Glomerular visceral epithelial cell (primary cell): Measurements from ENCODE around the gene SUPT3H.

Experiments used
- DNase-seq: peaks from one replicate; pipeline ENCODE4 v3.0.0-alpha.2; 2016; ENCODE audit errors: extremely low spot score

Gene SUPT3H

DNA sequence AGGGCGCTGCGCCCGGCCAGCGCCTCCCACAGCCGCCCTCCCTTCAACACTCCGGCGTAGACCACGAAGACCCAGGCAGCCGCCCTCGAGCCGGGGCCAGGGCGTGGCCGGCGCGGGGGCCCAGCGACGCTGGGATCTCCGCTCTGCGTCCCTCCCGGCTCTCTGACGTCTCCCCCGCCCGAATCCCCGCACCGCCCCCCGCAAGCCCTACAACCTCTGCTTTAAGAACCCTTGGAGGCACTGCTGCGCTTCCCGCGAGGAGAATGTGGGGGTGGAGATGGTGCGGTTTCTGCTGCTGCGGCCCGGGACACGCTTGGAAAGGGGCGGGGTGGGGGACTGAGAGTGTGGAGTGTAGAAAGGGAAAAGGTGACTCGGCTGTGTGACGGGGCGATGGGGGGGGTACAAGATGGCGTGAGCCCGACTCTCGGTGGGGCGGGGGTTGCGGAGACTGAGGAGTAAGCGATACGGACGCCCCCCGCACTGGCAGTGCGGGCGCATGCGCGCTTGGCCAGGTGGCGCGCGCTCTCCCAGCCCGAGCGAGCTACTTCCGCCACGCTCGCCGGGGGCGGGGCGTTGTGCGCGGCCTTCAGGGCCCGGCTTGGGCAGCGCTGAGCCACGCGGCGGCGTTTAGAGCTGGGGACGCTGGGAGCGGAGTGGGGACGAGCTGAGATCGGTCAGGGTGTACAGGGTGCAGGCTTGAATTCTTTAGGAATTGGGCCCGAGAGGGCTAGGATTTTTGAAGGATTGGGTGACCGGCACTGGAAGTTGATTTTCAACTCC lies at the start of gene SUPT3H:
TSS of gene SUPT3H (minus strand) at position 381 of the 780 bp plus-strand sequence.
- peak; percentile 97 for DNase-seq

DNA sequence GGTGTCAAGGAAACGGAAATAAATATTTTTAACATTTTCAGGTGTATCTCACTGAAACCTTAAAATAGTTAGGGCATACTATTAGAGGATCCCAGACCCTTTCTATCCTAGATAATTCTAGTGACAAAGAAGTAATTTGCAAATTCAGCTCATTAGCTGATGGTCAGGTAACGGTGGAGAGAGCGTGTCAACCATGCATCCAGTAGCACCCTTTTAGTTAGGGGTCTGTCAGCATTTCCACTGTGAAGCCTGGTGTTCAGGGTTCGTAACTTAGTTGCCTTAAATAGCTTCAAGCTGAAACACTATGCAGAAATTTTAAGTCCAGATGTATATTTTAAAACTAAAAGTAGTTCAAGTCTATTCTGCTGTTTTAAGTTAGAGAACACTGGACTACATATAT lies 48.5 kb upstream of the SUPT3H start:
- no peak for DNase-seq

DNA sequence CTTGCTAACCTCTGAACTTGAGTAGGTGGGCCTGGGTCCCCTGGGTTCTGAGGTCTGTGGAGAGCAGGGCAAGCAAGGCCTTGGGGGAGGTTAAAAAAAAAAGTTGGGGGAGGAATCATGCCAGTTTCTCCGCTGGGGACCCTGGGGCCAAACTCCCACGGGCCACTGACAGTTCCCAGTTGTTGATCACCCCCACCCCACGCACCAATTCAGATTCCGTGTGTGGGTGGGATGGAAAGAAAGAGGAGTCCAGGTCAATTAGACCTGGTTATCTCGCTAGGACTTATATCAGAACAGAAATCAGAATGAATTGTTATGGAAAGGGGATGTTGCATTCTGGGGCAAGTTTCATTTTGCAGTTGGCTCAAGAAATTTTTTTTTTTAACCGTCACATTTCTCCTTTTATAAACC lies 46.7 kb upstream of the SUPT3H start:
- peak; percentile 47 for DNase-seq

DNA sequence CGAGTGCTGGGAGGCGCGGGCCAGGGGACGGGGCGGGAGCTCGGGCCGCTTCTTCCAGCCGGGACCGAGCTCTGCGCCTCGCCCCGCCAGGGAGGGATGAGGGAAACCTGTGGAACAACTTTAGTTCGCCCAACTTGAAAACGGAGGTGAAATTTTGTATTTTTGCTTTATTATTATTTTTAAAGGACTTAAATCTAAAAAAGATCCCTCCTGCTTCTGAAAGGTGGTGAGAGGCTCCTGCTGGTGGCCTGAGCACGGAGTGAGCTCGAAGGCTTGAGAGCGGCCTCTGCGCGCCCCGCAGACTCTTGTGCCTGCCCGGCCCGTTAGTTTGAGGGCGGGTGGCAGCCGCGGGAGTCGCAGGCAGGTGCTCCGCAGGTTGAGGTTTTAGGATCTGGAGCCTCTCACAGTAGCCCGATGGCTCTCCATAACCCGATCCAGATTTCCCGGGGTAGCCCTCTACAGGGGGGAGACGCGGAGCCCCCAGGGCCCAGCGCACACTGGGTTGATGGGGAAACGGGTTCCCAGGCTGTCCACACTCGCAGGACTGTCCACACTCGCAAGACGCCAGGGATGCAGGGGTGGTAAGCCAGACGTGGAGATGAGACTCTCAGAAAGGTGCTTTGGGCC lies 46.2 kb upstream of the SUPT3H start:
- peak; percentile 31 for DNase-seq

DNA sequence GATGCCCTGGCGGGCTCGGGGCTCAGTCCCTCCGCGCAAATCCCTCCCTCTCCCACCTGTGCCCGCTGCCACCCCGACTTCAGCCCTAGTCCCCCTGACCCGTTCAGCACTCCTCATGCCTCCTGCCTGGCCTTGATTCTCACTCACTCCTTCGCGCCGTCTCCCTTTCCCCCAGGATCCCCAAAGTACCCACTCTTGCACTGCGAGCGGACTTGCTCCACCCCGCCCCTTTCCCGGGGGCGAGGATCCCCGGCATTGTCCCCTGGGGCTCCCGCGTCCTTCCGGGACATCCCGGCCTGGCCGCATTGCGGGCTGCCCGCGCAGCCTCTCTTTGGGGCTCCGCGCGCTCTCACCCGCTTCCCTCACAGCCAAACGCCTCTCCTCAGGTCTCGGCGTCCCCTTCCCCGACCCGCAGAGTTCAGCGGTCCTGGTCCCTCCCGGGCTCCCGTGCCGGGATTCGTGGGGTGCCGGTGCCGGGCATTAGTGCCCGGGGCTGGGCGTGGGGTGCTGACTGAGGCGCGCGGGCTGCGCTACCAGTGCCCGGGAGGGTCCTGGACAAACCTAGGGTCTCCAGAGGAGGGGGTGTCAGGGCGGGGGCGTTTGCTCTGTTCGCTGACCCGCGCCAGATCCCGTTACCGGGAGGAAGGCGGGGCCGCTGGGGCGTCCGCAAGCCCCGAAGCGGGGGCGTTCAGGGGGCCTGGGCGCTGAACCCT lies 45.5 kb upstream of the SUPT3H start:
- DNase-seq, result peak; percentile 35

DNA sequence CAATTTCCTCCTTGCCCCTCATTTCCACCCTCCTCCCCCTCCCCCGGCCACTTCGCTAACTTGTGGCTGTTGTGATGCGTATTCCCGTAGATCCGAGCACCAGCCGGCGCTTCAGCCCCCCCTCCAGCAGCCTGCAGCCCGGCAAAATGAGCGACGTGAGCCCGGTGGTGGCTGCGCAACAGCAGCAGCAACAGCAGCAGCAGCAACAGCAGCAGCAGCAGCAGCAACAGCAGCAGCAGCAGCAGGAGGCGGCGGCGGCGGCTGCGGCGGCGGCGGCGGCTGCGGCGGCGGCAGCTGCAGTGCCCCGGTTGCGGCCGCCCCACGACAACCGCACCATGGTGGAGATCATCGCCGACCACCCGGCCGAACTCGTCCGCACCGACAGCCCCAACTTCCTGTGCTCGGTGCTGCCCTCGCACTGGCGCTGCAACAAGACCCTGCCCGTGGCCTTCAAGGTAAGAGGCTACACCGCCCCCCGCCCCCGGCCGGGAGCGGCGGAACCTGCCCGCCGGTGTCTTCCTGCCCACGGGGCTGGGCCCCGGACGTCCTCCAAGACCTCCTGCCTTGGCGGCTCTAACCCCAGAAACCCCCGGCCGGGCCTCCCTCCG lies 44.9 kb upstream of the SUPT3H start:
- no peak for DNase-seq

DNA sequence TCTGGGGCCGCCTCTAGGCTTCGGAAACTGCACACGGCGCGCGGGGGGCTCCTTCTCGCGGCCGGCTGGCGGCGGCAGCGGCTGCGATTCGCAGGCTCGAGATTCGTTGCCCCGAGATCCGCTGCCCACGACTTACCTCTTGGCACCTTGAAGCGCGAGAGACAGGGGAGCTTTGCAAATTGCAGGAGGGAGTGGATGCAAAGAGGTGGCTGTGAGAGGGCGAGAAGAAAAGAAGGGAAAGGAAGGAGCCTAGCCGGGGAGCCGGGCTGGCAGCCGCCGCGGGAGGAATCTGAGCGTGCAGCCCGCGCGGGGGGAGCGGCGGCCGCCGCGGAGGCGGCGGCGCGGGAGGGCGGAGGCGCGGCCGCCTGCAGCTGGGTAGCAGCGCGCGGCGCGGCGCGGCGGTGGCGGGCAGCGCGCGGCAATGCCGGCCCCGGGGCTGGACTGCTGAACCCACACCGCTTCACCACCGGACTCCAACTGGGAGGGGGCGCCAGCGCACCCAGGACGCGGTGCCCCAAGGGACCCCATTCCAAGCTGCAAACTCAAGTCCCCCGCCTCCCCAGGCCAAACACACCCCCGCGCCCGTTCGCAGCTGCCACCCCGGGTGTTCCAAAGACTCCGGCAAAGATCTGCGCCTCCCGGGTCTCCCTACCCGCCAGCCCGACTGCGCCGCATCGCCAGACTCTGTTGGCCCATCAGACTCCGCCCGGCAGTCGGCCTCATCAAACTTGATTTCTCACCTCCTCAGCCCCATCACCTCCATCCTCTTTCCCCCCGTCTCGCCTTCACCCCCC lies 44.2 kb upstream of the SUPT3H start:
- peak; percentile 89 for DNase-seq

DNA sequence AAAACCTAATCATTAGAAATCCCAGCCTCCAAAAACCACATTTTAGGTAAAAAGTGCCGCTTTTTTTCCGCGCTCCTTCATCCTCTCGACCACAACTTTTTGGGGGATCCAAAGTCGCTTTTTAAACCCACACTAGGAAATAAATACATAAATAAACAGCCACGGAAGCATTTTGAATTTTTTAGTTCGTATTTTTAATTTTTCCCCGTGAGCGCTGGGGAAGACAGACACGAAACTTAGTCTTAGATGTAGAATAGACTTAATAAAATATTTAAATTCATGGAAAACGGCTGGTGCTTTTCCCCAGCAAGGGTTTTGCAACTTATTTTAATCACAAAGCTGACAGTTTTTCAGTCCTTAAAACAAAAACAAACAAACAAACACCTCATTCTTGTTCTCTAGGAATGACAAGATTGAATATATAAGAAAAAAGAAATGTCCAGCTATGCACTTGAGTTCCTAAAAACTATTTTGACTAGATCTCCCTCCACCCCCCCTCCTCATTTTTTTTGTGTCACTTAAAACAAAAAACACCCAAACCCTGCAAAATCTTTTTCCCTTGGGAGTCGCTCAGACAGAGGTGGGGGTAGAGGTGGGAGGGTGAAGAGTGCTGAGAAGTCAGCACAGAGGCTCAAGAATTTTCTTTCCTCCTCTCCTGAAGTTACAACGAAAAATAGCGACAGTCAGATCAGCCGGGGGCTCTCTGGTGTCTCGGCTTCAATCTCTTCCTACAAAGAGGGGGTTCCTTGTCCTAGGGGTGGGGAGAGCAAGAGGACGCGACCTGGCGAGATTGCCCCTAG lies 43.4 kb upstream of the SUPT3H start:
- DNase-seq, result no peak

DNA sequence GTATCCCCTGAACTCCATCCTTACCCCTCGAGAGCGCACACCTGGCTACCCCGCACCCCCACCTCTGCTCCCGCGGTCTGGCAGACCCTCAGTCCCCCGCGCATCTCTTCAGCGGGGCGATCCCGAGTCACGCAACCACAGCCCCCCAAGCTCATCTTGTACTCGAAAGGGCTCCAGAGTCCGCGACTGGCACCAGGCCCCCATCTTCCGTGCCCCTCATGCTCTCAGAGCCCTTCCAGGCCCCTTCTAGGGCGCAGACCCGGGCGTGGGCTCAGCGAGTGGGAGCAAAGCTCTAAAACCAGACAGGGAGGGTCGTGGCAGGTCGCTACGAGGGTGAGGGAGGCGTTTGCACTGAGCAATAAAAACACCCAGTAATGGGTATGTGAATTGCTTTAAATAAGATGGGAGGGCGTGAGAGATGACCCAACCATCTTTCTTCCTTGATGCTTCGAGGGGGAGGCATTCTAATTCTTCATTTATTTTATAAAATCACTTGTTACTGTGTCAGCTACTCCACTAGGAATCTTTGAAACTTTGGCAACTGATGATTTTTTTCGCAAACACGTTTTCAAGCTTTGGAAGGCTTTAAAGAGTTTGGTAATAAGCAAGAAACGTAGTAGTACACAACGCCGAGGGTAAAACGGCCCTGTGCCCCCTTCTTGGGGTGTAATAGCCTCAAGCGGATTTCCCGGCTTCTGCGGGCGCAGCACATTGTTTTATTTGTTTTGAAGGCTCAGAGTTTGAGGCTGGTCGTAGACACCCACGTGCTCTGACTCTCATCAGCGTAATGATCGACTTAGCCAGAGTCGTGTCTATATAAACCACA lies 42.6 kb upstream of the SUPT3H start:
- peak; percentile 75 for DNase-seq

DNA sequence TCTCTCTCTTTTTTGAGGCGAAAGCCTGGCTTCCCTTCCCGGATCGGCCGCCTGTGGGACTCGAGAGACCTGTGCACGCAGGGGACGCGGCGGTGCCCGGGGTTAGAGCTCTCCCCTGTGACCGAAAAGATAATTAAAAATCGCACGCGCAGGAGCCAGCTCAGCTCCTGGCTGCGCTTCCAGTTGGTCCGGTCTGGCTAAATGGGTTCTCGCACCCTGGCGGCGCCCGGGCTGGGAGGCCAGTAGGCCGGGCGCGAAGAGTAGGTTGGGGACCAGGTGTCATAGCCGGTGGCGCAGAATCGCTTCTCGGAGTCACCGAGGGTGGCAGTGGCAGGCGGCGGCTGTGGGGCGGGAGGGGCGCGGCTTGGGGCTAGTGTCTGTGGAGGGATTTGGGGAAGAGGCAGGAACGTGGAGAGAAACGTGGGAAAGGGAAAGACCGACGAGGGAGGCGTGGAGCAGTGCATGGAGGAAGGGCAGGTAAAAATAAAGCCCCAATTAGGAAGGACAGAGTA lies 41.9 kb upstream of the SUPT3H start:
- peak; percentile 85 for DNase-seq

DNA sequence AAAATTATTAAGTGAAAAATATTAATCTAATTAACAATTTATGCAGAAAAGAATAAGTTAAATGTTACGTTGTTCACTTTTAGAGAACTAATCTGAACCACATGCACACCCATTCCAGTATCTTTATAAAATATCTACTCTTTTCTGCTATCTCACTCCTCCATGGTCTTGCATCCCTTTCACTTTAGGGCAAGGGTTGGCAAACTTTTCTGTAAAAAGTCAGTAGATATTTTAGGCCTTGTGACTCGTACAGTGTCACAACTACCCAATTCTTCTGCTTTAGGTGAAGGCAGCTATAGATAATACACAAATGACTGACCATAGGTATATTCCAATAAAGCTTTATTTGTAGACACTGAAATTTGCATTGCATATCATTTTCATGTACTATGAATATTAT lies 39.7 kb upstream of the SUPT3H start:
- DNase-seq, result no peak

DNA sequence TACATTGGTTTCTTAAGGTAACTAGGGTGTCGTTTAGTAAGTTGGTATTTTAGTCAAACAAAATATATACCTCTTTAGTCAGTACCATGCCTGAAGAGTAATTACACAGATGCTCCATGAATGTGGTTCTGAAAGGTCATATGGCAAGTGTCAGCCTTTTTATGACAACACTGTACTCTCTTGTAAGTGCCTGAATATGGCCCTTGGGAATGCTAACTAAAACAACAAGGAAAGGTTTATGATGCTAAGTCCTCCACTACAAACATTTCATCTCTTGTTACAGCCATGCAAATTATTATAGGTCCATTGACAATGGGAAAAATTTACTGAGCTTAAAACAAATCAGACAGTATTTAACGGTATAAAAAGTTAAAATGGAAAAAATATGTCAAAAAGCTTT lies 39.0 kb upstream of the SUPT3H start:
- DNase-seq, result no peak

DNA sequence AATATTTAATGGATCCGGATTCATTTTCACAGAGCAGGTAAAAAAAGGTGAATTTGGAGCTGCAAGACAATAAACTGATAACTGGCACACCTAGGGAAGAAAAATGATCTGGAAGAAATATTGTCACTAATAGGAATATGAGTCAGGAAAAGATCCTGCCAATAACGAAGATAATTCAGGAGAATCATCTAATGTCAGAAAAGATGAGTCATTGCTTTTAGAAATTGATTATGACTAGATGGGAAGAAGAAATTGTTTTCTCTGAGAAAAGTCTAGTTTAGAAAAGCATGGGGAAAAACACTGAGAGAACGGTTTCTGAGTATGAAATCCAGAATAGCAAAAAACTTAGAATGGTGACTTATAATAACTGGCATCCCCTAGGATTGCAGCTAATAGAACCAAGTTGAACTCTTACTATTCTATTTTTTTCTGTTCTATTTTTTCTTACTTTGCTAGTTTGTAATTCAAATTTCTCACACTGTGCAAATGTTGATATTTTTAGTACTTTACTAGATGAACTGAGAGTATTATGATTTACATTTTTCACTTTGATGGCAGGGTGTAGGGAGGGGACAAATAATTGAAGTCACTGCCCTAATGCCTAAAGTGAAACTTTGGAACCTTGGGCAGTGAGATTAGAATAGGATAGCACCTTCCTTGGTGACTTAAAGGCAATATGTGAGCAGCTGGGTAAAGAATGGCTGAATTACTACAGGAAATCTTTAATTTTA lies 38.2 kb upstream of the SUPT3H start:
- DNase-seq, result no peak

DNA sequence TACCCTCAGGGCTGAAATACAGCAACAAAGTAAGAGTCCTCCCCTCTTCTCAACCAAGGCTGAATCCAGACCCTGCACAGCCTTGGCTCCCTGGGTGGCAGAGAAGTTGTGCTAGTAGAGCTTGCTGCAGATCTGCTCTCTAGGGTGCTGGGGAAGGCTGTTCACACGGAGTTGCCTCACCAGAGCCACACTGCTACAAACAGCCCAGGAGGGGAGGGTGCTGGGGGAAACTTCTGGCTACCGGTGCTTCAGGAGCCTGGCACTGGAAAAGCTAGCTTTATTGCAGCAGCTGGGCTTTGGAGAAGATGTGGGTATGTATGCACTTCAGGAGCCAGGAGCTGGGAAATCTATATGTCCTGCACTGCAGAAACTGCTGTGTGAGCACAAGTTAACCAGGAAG lies 37.6 kb upstream of the SUPT3H start:
- no peak for DNase-seq

DNA sequence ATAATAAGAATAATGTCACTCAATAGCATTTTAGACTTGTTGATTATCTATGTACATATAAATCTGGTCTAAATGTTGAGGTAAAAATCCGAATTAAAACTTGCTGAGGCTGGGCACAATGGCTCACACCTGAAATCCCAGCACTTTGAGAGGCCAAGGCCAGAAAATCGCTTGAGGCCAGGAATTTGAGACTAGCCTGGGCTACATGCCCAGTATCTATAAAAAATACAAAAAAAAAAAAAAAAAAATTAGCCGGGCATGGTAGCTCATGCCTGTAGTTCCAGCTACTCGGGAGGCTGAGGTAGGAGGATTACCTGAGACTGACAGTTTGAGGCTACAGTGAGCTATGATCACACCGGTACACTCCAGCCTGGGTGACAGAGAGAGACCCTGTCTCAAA lies 34.2 kb upstream of the SUPT3H start:
- DNase-seq, result no peak

DNA sequence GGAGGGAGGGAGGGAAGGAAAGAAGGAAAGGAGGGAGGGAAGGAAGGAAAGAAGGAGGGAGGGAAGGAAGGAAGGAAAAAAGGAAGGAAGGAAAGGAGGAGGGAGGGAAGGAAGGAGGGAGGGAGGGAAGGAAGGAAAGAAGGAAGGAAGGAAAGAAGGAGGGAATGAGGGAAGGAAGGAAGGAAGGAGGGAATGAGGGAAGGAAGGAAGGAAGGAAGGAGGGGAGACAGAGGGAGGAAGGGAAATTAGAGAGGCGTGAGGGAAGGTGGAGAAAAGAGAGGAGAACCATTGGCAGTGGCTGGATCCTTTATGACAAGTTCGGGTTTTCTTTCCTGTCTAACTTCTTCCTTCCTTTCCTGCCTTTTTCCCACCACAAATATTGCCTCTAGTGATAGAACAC lies 22.3 kb upstream of the SUPT3H start:
- DNase-seq, result no peak

DNA sequence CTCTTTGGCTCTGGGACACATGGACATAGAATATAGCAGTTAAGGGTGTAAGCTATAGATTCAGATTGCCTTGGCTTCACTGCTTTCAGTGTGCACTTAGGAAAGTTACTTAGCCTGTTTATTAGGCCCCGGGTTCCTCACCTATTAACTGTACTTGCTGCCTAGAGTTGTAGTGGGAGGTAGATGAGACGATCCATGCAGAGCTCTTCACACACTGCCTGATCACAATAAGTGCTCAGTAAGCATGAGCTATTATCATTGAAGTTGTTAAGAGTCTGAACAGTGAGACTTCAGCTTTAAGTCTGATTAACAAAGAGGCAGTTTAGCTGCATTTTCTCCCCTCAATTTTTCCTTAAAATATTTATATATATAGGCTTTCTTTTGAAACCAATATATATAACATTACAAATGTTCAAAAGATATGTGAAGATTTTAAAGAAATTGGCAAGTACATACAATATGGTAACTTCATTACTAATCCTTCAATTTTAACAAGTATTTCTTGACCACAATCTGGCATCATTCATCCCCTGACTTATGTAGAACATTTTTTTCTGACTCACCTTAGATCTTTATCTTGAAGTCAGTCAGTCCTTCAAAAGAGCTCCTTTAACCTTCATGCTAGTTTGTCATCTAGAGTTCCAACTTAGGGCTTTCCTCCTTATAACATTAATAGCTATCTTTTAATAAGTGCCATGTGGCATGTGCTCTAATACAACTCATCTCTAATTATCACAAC lies 20.5 kb upstream of the SUPT3H start:
- peak; percentile 10 for DNase-seq

DNA sequence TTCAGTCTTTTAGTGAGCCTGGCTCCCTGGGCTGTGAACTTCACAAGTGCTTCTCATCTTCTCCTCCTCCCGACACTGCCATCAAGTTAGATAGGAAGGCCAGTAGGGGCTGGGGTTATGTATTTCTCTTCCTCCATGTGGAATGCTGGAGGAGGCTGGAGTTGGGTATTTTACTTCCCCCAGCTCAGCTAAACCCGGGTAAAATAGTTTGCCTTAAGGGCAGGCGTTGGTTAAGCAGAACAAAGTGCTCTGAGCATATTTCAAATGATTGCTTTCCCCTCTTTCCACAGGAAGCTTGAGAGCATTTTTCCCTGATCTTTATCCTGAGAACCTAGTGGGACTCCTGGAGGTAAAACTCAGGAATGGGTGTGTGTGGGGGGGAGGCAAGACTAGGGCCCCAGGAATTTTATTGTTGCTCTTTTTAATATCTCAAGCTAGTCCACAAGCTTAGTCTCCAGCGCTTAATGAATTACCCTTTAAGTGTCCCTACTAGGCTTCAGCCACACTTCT lies 16.9 kb upstream of the SUPT3H start:
- DNase-seq, result no peak
